Non-pigmented ciliary epithelial cell (primary cell): ENCODE measurements around the gene ZNF581.

Source experiments
- DNase-seq: peaks from one replicate; pipeline ENCODE4 v3.0.0-alpha.2; 2010; ENCODE audit warnings: low read depth

ZNF581 gene

DNA sequence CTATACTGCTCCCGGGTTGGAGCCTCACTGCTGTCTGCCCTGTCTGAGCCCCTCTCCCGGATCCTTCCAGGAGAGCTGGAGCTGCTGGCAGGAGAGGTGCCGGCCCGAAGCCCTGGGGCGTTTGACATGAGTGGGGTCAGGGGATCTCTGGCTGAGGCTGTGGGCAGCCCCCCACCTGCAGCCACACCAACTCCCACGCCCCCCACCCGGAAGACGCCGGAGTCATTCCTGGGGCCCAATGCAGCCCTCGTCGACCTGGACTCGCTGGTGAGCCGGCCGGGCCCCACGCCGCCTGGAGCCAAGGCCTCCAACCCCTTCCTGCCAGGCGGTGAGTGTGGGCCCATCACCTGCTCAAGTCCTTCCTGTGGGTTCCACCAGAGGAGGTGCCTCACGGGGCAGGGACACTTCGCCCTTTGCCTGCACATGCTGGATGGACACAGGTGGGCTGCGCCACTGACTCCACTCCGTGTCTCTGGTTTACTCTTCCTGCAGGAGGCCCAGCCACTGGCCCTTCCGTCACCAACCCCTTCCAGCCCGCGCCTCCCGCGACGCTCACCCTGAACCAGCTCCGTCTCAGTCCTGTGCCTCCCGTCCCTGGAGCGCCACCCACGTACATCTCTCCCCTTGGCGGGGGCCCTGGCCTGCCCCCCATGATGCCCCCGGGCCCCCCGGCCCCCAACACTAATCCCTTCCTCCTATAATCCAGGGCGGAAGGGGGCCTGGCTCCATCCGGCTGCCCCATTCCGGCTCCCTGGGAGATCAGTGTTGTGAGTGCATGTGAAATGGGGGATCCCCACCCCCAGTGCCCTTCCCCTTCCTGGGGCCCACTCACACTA lies 51.4 kb downstream of the ZNF581 start:
- DNase-seq: no peak
